ENCODE data around the gene KLK15. TPM values are rescaled to one million over a fixed set of nuclear protein-coding genes. Genes with fewer than 3 reads are reported as not detected.

Gene KLK15
- total RNA-seq, 4 donors from 2014 or later = 1.3 to 3.8 TPM; not detected in 2

DNA sequence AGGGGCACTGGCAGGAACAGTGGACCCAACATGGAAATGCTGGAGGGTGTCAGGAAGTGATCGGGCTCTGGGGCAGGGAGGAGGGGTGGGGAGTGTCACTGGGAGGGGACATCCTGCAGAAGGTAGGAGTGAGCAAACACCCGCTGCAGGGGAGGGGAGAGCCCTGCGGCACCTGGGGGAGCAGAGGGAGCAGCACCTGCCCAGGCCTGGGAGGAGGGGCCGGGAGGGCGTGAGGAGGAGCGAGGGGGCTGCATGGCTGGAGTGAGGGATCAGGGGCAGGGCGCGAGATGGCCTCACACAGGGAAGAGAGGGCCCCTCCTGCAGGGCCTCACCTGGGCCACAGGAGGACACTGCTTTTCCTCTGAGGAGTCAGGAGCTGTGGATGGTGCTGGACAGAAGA, 44.0 kb upstream of the KLK15 start:
- Histone ChIP-seq H3K27ac (no peak overlapping the region), H3K36me3 (no peaks in the 10 kb centered on the region), H3K4me1 (peaks cover 0 to 4% (median 0%) of the 10 kb centered on the region in 4 donors), H3K27me3 (peaks cover 27% of the 10 kb centered on the region), H3K4me3 (no peak overlapping the region), H3K9me3 (no peaks in the 10 kb centered on the region)
- 7% methylated on average over 8 of the region's 8 CpGs; no CpG with 5 or more reads in 1 of the 2 donors for WGBS, 2 donors (ENCODE audit: low coverage in 1 of 2)
- in situ Hi-C loops (cut with MboI; ENCODE audit: low pct_ligation_motif_present in 1 of 4, low pct_unique_long_range_greater_than_20kb in 1 of 4, low sequenced_read_pairs in 3 of 4) (no loop called here), intact Hi-C loops (cut with DNase I; ENCODE audit: low total_unique reads) (no loop called here)
- peak; percentile 39 for DNase-seq
- TF ChIP-seq, protein P1, sequence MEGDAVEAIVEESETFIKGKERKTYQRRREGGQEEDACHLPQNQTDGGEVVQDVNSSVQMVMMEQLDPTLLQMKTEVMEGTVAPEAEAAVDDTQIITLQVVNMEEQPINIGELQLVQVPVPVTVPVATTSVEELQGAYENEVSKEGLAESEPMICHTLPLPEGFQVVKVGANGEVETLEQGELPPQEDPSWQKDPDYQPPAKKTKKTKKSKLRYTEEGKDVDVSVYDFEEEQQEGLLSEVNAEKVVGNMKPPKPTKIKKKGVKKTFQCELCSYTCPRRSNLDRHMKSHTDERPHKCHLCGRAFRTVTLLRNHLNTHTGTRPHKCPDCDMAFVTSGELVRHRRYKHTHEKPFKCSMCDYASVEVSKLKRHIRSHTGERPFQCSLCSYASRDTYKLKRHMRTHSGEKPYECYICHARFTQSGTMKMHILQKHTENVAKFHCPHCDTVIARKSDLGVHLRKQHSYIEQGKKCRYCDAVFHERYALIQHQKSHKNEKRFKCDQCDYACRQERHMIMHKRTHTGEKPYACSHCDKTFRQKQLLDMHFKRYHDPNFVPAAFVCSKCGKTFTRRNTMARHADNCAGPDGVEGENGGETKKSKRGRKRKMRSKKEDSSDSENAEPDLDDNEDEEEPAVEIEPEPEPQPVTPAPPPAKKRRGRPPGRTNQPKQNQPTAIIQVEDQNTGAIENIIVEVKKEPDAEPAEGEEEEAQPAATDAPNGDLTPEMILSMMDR (IDR thresholded peaks at IDR 0.05) = no peak
- TF ChIP-seq POLR2A (IDR thresholded peaks at IDR 0.05) = no peak
- no peak for TF ChIP-seq POLR2AphosphoS5 (IDR thresholded peaks at IDR 0.05)
- TF ChIP-seq EP300 (IDR thresholded peaks at IDR 0.05; ENCODE audit: low read depth) = no peak

DNA sequence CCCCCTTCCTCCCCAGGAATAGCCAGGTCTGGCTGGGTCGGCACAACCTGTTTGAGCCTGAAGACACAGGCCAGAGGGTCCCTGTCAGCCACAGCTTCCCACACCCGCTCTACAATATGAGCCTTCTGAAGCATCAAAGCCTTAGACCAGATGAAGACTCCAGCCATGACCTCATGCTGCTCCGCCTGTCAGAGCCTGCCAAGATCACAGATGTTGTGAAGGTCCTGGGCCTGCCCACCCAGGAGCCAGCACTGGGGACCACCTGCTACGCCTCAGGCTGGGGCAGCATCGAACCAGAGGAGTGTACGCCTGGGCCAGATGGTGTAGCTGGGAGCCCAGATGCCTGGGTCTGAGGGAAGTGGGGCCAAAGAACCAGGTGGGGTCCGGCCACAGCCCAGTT, 43.1 kb upstream of the KLK15 start:
- no peak overlapping the region for H3K27ac ChIP-seq
- H3K27me3 ChIP-seq = peaks cover 27% of the 10 kb centered on the region
- WGBS, 2 donors (ENCODE audit: low coverage in 1 of 2) = 57 to 76% methylated on average over 1 to 7 of the region's 7 CpGs
- DNase-seq = no peak
- in situ Hi-C loops (cut with MboI; ENCODE audit: low pct_ligation_motif_present in 1 of 4, low pct_unique_long_range_greater_than_20kb in 1 of 4, low sequenced_read_pairs in 3 of 4) = no loop called here
- TF ChIP-seq, protein P1 (IDR thresholded peaks at IDR 0.05) = no peak
- TF ChIP-seq POLR2A (IDR thresholded peaks at IDR 0.05) (no peak), POLR2AphosphoS5 (IDR thresholded peaks at IDR 0.05) (no peak), EP300 (IDR thresholded peaks at IDR 0.05; ENCODE audit: low read depth) (no peak)
- H3K4me3 ChIP-seq = no peak overlapping the region
- H3K4me1 ChIP-seq = peaks cover 0 to 4% (median 0%) of the 10 kb centered on the region in 4 donors
- intact Hi-C loops (cut with DNase I; ENCODE audit: low total_unique reads) = no loop called here
- H3K36me3 ChIP-seq = no peaks in the 10 kb centered on the region
- H3K9me3 ChIP-seq = no peaks in the 10 kb centered on the region

DNA sequence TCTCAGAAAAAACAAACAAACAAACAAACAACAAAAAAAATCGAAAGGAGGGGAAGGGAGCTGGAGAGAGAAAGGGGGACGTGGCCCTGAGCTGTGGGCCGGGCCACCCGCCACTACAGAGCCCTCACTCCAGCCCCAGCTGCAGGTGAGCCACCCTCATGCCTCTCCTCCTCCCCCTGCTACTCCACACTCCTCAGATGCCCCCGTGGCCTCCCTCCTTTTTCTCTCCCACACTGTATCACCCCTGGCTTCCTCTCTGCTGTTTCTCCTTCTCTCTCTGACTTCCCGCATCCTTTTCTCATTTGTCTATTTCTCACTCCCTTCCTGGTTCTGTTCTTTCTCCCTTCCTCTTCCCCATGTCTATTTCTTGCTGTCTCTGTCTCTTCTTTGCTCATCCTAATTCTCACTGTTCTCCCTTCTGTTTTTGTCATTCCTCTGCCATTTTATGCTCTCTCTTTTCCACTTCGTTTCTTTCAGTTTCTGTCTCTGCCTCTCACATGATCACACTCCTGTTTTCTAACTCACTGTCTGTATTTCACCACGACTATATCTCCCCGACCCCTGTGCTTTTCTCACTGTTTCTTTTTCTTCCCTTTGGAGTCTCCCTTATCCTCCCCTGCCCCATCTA, 42.5 kb upstream of the KLK15 start:
- Histone ChIP-seq H3K9me3 (no peaks in the 10 kb centered on the region), H3K4me1 (peaks cover 0 to 4% (median 0%) of the 10 kb centered on the region in 4 donors), H3K4me3 (no peak overlapping the region), H3K36me3 (no peaks in the 10 kb centered on the region), H3K27ac (no peak overlapping the region), H3K27me3 (peaks cover 27% of the 10 kb centered on the region)
- intact Hi-C loops (cut with DNase I; ENCODE audit: low total_unique reads) (no loop called here), in situ Hi-C loops (cut with MboI; ENCODE audit: low pct_ligation_motif_present in 1 of 4, low pct_unique_long_range_greater_than_20kb in 1 of 4, low sequenced_read_pairs in 3 of 4) (no loop called here)
- DNase-seq = no peak
- WGBS, 2 donors (ENCODE audit: low coverage in 1 of 2) = 54 to 63% methylated on average over 7 to 9 of the region's 9 CpGs
- no peak for TF ChIP-seq POLR2A (IDR thresholded peaks at IDR 0.05)

DNA sequence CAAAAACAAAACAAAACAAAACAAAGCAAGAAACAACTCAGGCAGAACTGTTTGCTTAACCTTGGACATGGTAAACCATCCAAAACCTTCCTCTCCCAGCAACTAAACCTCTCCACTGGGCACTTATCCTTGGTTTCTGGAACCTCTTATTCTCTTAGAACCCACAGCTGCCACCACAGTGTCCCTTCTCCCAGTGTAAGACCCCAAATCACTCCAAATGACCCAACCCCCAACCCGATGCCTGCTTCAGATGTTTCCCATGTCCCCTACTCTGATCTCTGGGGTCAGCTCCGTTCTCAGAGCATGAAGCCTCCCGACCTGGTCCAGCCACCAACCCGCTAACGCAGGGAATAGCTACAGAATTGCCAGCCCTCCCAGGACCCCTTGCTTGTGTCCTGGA, 40.8 kb upstream of the KLK15 start:
- intact Hi-C loops (cut with DNase I; ENCODE audit: low total_unique reads) = no loop called here

More for the DNA sequence above, 40.8 kb upstream of the KLK15 start:
- DNase-seq = no peak
- Histone ChIP-seq H3K4me3 (no peak overlapping the region), H3K36me3 (no peaks in the 10 kb centered on the region), H3K27ac (no peak overlapping the region), H3K4me1 (peaks cover 0 to 4% (median 0%) of the 10 kb centered on the region in 4 donors), H3K27me3 (peaks cover 23% of the 10 kb centered on the region), H3K9me3 (no peaks in the 10 kb centered on the region)
- TF ChIP-seq, protein P1 (IDR thresholded peaks at IDR 0.05) = no peak
- no peak for TF ChIP-seq EP300 (IDR thresholded peaks at IDR 0.05; ENCODE audit: low read depth)
- TF ChIP-seq POLR2A (IDR thresholded peaks at IDR 0.05) = no peak
- no peak for TF ChIP-seq POLR2AphosphoS5 (IDR thresholded peaks at IDR 0.05)
- in situ Hi-C loops (cut with MboI; ENCODE audit: low pct_ligation_motif_present in 1 of 4, low pct_unique_long_range_greater_than_20kb in 1 of 4, low sequenced_read_pairs in 3 of 4) = no loop called here
- WGBS, 2 donors (ENCODE audit: low coverage in 1 of 2) = 80% methylated on average over 5 of the region's 5 CpGs; no CpG with 5 or more reads in 1 of the 2 donors

Measured in transverse colon (tissue), 4 donors.